PC-3 (cell line): ENCODE results near the gene METRN. TPM values are rescaled to one million over a fixed set of nuclear protein-coding genes. Genes with fewer than 3 reads are reported as not detected.

ENCODE experiments used
- ATAC-seq: fragments of 200-7000 bp; cut with Tn5 transposase; 2 replicates; pipeline ENCODE4 v1.9.1; 2020; ENCODE audit warnings: mild to moderate bottlenecking, moderate library complexity
- Bru-seq: library from RNA; stranded (reverse); fragments of 400-500 nt; gene quantifications from one replicate; lab custom pipeline; 2021; lab: Mats Ljungman, UMichigan
- BruChase-seq, 2 experiments: library from RNA; stranded (reverse); fragments of 400-500 nt; gene quantifications; one replicate each; lab custom pipeline; 2021; lab: Mats Ljungman, UMichigan
- BruUV-seq: library from RNA; stranded (reverse); fragments of 400-500 nt; replicated peaks from 2 replicates; lab custom pipeline; 2021; lab: Mats Ljungman, UMichigan
- CTCF ChIA-PET: fragments of 300-600 bp; sonication (Branson Sonifier 250); formaldehyde crosslinking; loops from one replicate; lab custom pipeline; 2022; ENCODE audit warnings: antibody characterized with exemption; lab: Charles Lee
- POLR2A ChIA-PET: fragments of 300-600 bp; sonication (Branson Sonifier 250); formaldehyde crosslinking; loops from one replicate; lab custom pipeline; 2022; ENCODE audit warnings: antibody characterized with exemption; ENCODE audit not compliant: unreplicated experiment; lab: Charles Lee
- DNase-seq: peaks from one replicate; pipeline ENCODE4 v3.0.0-alpha.2; 2015
- H2AFZ ChIP-seq: fragments of 300-600 bp; sonication (generic); 2 replicates; pipeline ENCODE4 v1.6.0; 2016; ENCODE audit warnings: antibody characterized with exemption, low read length
- H3F3A ChIP-seq: fragments of 300-600 bp; sonication (generic); one replicate; pipeline ENCODE4 v1.6.0; 2017; ENCODE audit warnings: antibody characterized with exemption, low read length, control low read depth, mild to moderate bottlenecking; ENCODE audit not compliant: unreplicated experiment
- H3K27ac ChIP-seq: fragments of 300-600 bp; sonication (generic); 2 replicates; pipeline ENCODE4 v1.5.1; 2016; ENCODE audit warnings: mild to moderate bottlenecking, low read length
- H3K27me3 ChIP-seq: fragments of 300-600 bp; sonication (generic); 2 replicates; pipeline ENCODE4 v1.6.1; 2016; ENCODE audit warnings: low read length, mixed read lengths
- H3K36me3 ChIP-seq: fragments of 300-600 bp; sonication (generic); 2 replicates; pipeline ENCODE4 v1.6.1; 2016; ENCODE audit warnings: low read depth, mixed run types, low read length, mixed read lengths
- H3K4me1 ChIP-seq: fragments of 300-600 bp; sonication (generic); 2 replicates; pipeline ENCODE4 v1.5.1; 2016; ENCODE audit warnings: low read length; ENCODE audit not compliant: insufficient read depth
- H3K4me2 ChIP-seq: fragments of 300-600 bp; sonication (generic); 2 replicates; pipeline ENCODE4 v1.6.0; 2016; ENCODE audit warnings: low read length
- H3K4me3 ChIP-seq: fragments of 300-600 bp; sonication (generic); 2 replicates; pipeline ENCODE4 v1.5.1; 2016; ENCODE audit warnings: mild to moderate bottlenecking, low read length, mixed read lengths
- H3K79me2 ChIP-seq: fragments of 300-600 bp; sonication (generic); 2 replicates; pipeline ENCODE4 v1.6.1; 2017; ENCODE audit warnings: low read length, mixed read lengths
- H3K9ac ChIP-seq: fragments of 300-600 bp; sonication (generic); 2 replicates; pipeline ENCODE4 v1.6.0; 2016; ENCODE audit warnings: mild to moderate bottlenecking, low read length
- H3K9me2 ChIP-seq: fragments of 300-600 bp; sonication (generic); replicated peaks from 2 replicates; pipeline ENCODE4 v1.6.1; 2016; ENCODE audit warnings: mixed run types, low read length, mixed read lengths
- H3K9me3 ChIP-seq: fragments of 300-600 bp; sonication (generic); 2 replicates; pipeline ENCODE4 v1.6.1; 2016; ENCODE audit warnings: low read length, mixed read lengths
- H4K20me1 ChIP-seq: fragments of 300-600 bp; sonication (generic); 2 replicates; pipeline ENCODE4 v1.6.1; 2016; ENCODE audit warnings: low read length, mixed read lengths
- CTCF ChIP-seq: fragments of 300-600 bp; sonication (generic); conservative IDR thresholded peaks from 2 replicates; pipeline ENCODE4 v1.5.1; 2017; ENCODE audit warnings: antibody characterized with exemption, low read depth, mild to moderate bottlenecking, low read length
- EZH2 ChIP-seq: fragments of 300-600 bp; sonication (generic); IDR thresholded peaks from one replicate; pipeline ENCODE4 v1.6.1; 2017; ENCODE audit warnings: antibody characterized with exemption, mild to moderate bottlenecking, low read length; ENCODE audit not compliant: unreplicated experiment
- EZH2phosphoT487 ChIP-seq: fragments of 300-600 bp; sonication (generic); IDR thresholded peaks from 2 replicates; pipeline ENCODE4 v1.6.1; 2018; ENCODE audit warnings: mild to moderate bottlenecking, antibody characterized with exemption, low read length, borderline replicate concordance
- intact Hi-C: fragments of 100-400 bp; cut with micrococcal nuclease; formaldehyde crosslinking; loops from 2 replicates; pipeline ENCODE4 v1.9.0; 2023
- long read RNA-seq: library from polyadenylated mRNA; unstranded; transcript quantifications from one replicate; pipeline ENCODE4 v2.0.0, GENCODE V29; 2021; ENCODE audit not compliant: unreplicated experiment
- total RNA-seq: library from RNA; depleted of rRNA; stranded (reverse); fragments of >200 nt; gene quantifications from 2 replicates; pipeline ENCODE4 v1.2.3, GENCODE V29; 2014; rRNA removed

The METRN gene
- total RNA-seq, result 314 and 320 TPM in 2 replicates
- percentile 66 among the genes with signal in this experiment for Bru-seq, nascent RNA
- percentile 81 among the genes with signal in this experiment for BruChase-seq, experiment 1, labeled RNA remaining after a 6-hour chase
- percentile 79 among the genes with signal in this experiment for BruChase-seq, experiment 2, labeled RNA remaining after a 2-hour chase
- long read RNA-seq, transcript METRN-201 (3 exons, 915 nt), result minor isoform, 196 of 715 reads
- long read RNA-seq, transcript METRN-204 (4 exons, 3,325 nt), result major isoform, 318 of 715 reads
- long read RNA-seq, transcript METRN-206 (4 exons, 503 nt), result minor isoform, 7 of 715 reads
- long read RNA-seq, partial matches to known transcripts, result 73 of 715 reads
- long read RNA-seq, other reads (novel, unspliced or antisense), result 121 of 715 reads

- Histone ChIP-seq H3K9me2 (no peaks in the 10 kb centered on the region), H3K9me3 (no peaks in the 10 kb centered on the region), H4K20me1 (peaks cover 8% of the 10 kb centered on the region; the same call in 1 of the 2 replicates), H3F3A (no peaks in the 10 kb centered on the region), H3K9ac (peak within 1 kb of the TSS; percentile 57), H3K27me3 (0 out of 2 replicates have a peak, but pooled peaks cover 2% of the 10 kb centered on the region), H2AFZ (peak within 1 kb of the TSS; percentile 48; the same call in 1 of the 2 replicates), H3K79me2 (peaks cover 19% of the 10 kb centered on the region), H3K27ac (peak within 1 kb of the TSS; percentile 63), H3K4me1 (peaks cover 28% of the 10 kb centered on the region), H3K36me3 (no peaks in the 10 kb centered on the region), H3K4me3 (peak within 1 kb of the TSS; percentile 71), H3K4me2 (peak within 1 kb of the TSS; percentile 86)
- intact Hi-C loops, result loop anchor here (10.0 kb wide), 1 partner anchor 70 kb away; the partner anchor contains the start of genes CHTF18 and RPUSD1
- ChIA-PET CTCF (interaction anchor here (0.5 to 0.6 kb wide), 2 partner anchors 74 to 330 kb away, joined by 3 to 5 read pairs; partner anchors contain the start of gene CHTF18), POLR2A (no interaction called here)
- ATAC-seq (peak; percentile 58), DNase-seq (peak; percentile 84)
- TF ChIP-seq EZH2phosphoT487 (no peak), CTCF (no peak), EZH2 (no peak)
- BruUV-seq, result no TSS peak
Observed at GRCh38 chr16:714558-715476, at the start of gene METRN. METRN (plus strand) TSS chr16:715118; CDS start chr16:715290, 172 bp downstream.

GRCh38 chr16:666572-666971, 48.3 kb upstream of the METRN start:
- H2AFZ ChIP-seq, result no peak overlapping the region
- peaks cover 6% of the 10 kb centered on the region; the same call in 1 of the 2 replicates for H3K36me3 ChIP-seq
- BruUV-seq, result no TSS peak
- intact Hi-C loops, result no loop called here
- H3K4me2 ChIP-seq, result no peak overlapping the region
- H3K4me1 ChIP-seq, result no peaks in the 10 kb centered on the region
- ATAC-seq (no peak), DNase-seq (no peak)
- POLR2A ChIA-PET, result no interaction called here
- no peaks in the 10 kb centered on the region for H4K20me1 ChIP-seq
- no peaks in the 10 kb centered on the region for H3K9me3 ChIP-seq
- CTCF ChIA-PET, result no interaction called here
- no peaks in the 10 kb centered on the region for H3K9me2 ChIP-seq
- no peaks in the 10 kb centered on the region for H3K27me3 ChIP-seq
- H3K9ac ChIP-seq, result no peak overlapping the region
- H3F3A ChIP-seq, result no peaks in the 10 kb centered on the region
- no peak for TF ChIP-seq EZH2phosphoT487
- no peak for TF ChIP-seq CTCF
- no peak for TF ChIP-seq EZH2
- peaks cover 22% of the 10 kb centered on the region for H3K79me2 ChIP-seq
- no peak overlapping the region for H3K4me3 ChIP-seq
- H3K27ac ChIP-seq, result no peak overlapping the region
